ENCODE results near the gene GABRB1. TPM values are rescaled to one million over a fixed set of nuclear protein-coding genes. Genes with fewer than 3 reads are reported as not detected.

Gene GABRB1
- total RNA-seq, 1 donor from 2014 or later: not detected

- H3K27ac ChIP-seq: no peak overlapping the region
- no peaks in the 10 kb centered on the region for H3K36me3 ChIP-seq
- H3K9me3 ChIP-seq: no peaks in the 10 kb centered on the region
- no peak for TF ChIP-seq CTCF (IDR thresholded peaks at IDR 0.05)
- TF ChIP-seq POLR2A (IDR thresholded peaks at IDR 0.05): no peak
- TF ChIP-seq POLR2AphosphoS5 (IDR thresholded peaks at IDR 0.05; ENCODE audit: insufficient read depth in 1 of 2, low read depth in 1 of 2): no peak
- no peak overlapping the region for H3K4me3 ChIP-seq
- intact Hi-C loops (cut with DNase I): no loop called here
- no peaks in the 10 kb centered on the region for H3K4me1 ChIP-seq
- H3K27me3 ChIP-seq: no peaks in the 10 kb centered on the region
- DNase-seq (ENCODE audit: extremely low spot score in 2 of 2): no peak
These were observed 359.2 kb downstream of the GABRB1 start for GRCh38 chr4:47390428-47391125.

GRCh38 chr4:47391256-47391655 is 359.9 kb downstream of the GABRB1 start:
- Histone ChIP-seq H3K27me3 (no peaks in the 10 kb centered on the region), H3K4me1 (no peaks in the 10 kb centered on the region), H3K27ac (no peak overlapping the region), H3K36me3 (no peaks in the 10 kb centered on the region), H3K9me3 (no peaks in the 10 kb centered on the region), H3K4me3 (no peak overlapping the region)
- DNase-seq (ENCODE audit: extremely low spot score in 2 of 2): no peak
- TF ChIP-seq POLR2AphosphoS5 (IDR thresholded peaks at IDR 0.05; ENCODE audit: insufficient read depth in 1 of 2, low read depth in 1 of 2) (no peak), POLR2A (IDR thresholded peaks at IDR 0.05) (no peak), CTCF (IDR thresholded peaks at IDR 0.05) (no peak)
- intact Hi-C loops (cut with DNase I): no loop called here

GRCh38 chr4:47406408-47406807 is 375.0 kb downstream of the GABRB1 start:
- Histone ChIP-seq H3K27me3 (no peaks in the 10 kb centered on the region), H3K4me3 (no peak overlapping the region), H3K9me3 (no peaks in the 10 kb centered on the region), H3K27ac (no peak overlapping the region), H3K4me1 (no peaks in the 10 kb centered on the region), H3K36me3 (no peaks in the 10 kb centered on the region)
- DNase-seq (ENCODE audit: extremely low spot score in 2 of 2): no peak
- intact Hi-C loops (cut with DNase I): no loop called here
- TF ChIP-seq POLR2A (IDR thresholded peaks at IDR 0.05) (no peak), CTCF (IDR thresholded peaks at IDR 0.05) (no peak)

GRCh38 chr4:47410271-47410670 is 378.9 kb downstream of the GABRB1 start:
- DNase-seq (ENCODE audit: extremely low spot score in 2 of 2): no peak
- intact Hi-C loops (cut with DNase I): no loop called here
- TF ChIP-seq POLR2A (IDR thresholded peaks at IDR 0.05) (no peak), CTCF (IDR thresholded peaks at IDR 0.05) (no peak), POLR2AphosphoS5 (IDR thresholded peaks at IDR 0.05; ENCODE audit: insufficient read depth in 1 of 2, low read depth in 1 of 2) (no peak)

GRCh38 chr4:47413521-47413920 is 382.2 kb downstream of the GABRB1 start:
- no peaks in the 10 kb centered on the region for H3K9me3 ChIP-seq
- no peak for DNase-seq (ENCODE audit: extremely low spot score in 2 of 2)
- intact Hi-C loops (cut with DNase I): no loop called here
- no peak overlapping the region for H3K27ac ChIP-seq
- H3K36me3 ChIP-seq: no peaks in the 10 kb centered on the region
- no peaks in the 10 kb centered on the region for H3K4me1 ChIP-seq
- no peaks in the 10 kb centered on the region for H3K27me3 ChIP-seq
- TF ChIP-seq POLR2A (IDR thresholded peaks at IDR 0.05): no peak
- H3K4me3 ChIP-seq: no peak overlapping the region

More at GRCh38 chr4:47410271-47410670, 378.9 kb downstream of the GABRB1 start:
- H3K4me1 ChIP-seq: no peaks in the 10 kb centered on the region
- no peak overlapping the region for H3K4me3 ChIP-seq
- no peaks in the 10 kb centered on the region for H3K27me3 ChIP-seq
- H3K36me3 ChIP-seq: no peaks in the 10 kb centered on the region
- H3K9me3 ChIP-seq: no peaks in the 10 kb centered on the region
- H3K27ac ChIP-seq: no peak overlapping the region

All from vagina (tissue), 2 donors.